HUES48 (cell line): ENCODE measurements around the gene TTLL5.

Experiments
- H3K27ac ChIP-seq: one replicate; pipeline ENCODE4 v1.7.0; 2013; ENCODE audit warnings: low read depth, low read length, inconsistent platforms
- H3K27me3 ChIP-seq: 2 replicates; pipeline ENCODE4 v1.6.1; 2013; ENCODE audit warnings: mild to moderate bottlenecking, low read length; ENCODE audit not compliant: control insufficient read depth, insufficient read depth
- H3K36me3 ChIP-seq: 2 replicates; pipeline ENCODE4 v1.6.1; 2013; ENCODE audit warnings: low read length; ENCODE audit not compliant: control insufficient read depth, insufficient read depth
- H3K4me1 ChIP-seq: 2 replicates; pipeline ENCODE4 v1.6.1; 2013; ENCODE audit warnings: mild to moderate bottlenecking, low read length; ENCODE audit not compliant: control insufficient read depth, insufficient read depth
- H3K4me3 ChIP-seq: 2 replicates; pipeline ENCODE4 v1.5.1; 2013; ENCODE audit warnings: mild to moderate bottlenecking, low read depth, low read length
- H3K9ac ChIP-seq: 2 replicates; pipeline ENCODE4 v1.6.1; 2013; ENCODE audit warnings: mild to moderate bottlenecking, low read depth, low read length, moderate library complexity
- H3K9me3 ChIP-seq: 2 replicates; pipeline ENCODE4 v1.6.1; 2013; ENCODE audit warnings: low read length; ENCODE audit not compliant: control insufficient read depth, insufficient read depth

Gene TTLL5

GRCh38 chr14:75989134-75989533 is 328.1 kb downstream of the TTLL5 start:
- Histone ChIP-seq H3K9me3 (no peaks in the 10 kb centered on the region), H3K4me1 (peaks cover 9% of the 10 kb centered on the region), H3K4me3 (no peak overlapping the region), H3K9ac (no peak overlapping the region), H3K27ac (no peak overlapping the region), H3K36me3 (peaks cover 14% of the 10 kb centered on the region), H3K27me3 (peaks cover 12% of the 10 kb centered on the region)

- Histone ChIP-seq H3K9ac (no peak overlapping the region), H3K27me3 (peaks cover under 1% of the 10 kb centered on the region; the same call in 1 of the 2 replicates), H3K4me3 (no peak overlapping the region), H3K9me3 (no peaks in the 10 kb centered on the region), H3K36me3 (peaks cover 14% of the 10 kb centered on the region), H3K27ac (no peak overlapping the region), H3K4me1 (peaks cover 8% of the 10 kb centered on the region)
These were observed 329.3 kb downstream of the TTLL5 start for GRCh38 chr14:75990297-75990696.

GRCh38 chr14:75991753-75992152 is 330.7 kb downstream of the TTLL5 start:
- Histone ChIP-seq H3K9ac (no peak overlapping the region), H3K9me3 (no peaks in the 10 kb centered on the region), H3K4me3 (no peak overlapping the region), H3K27me3 (no peaks in the 10 kb centered on the region), H3K36me3 (peaks cover 14% of the 10 kb centered on the region), H3K27ac (no peak overlapping the region), H3K4me1 (no peaks in the 10 kb centered on the region)

- Histone ChIP-seq H3K36me3 (peaks cover 23% of the 10 kb centered on the region), H3K4me3 (no peak overlapping the region), H3K9ac (no peak overlapping the region), H3K27me3 (no peaks in the 10 kb centered on the region), H3K4me1 (no peaks in the 10 kb centered on the region), H3K9me3 (no peaks in the 10 kb centered on the region), H3K27ac (no peak overlapping the region)
These were observed 332.6 kb downstream of the TTLL5 start for GRCh38 chr14:75993567-75994041.

GRCh38 chr14:75995372-75996041 is 334.5 kb downstream of the TTLL5 start:
- Histone ChIP-seq H3K27ac (no peak overlapping the region), H3K36me3 (peaks cover 22% of the 10 kb centered on the region), H3K4me3 (no peak overlapping the region), H3K4me1 (no peaks in the 10 kb centered on the region), H3K9me3 (no peaks in the 10 kb centered on the region), H3K27me3 (no peaks in the 10 kb centered on the region), H3K9ac (no peak overlapping the region)

GRCh38 chr14:75996488-75996887 is 335.4 kb downstream of the TTLL5 start:
- H3K27me3 ChIP-seq: no peaks in the 10 kb centered on the region
- no peaks in the 10 kb centered on the region for H3K4me1 ChIP-seq
- H3K9me3 ChIP-seq: no peaks in the 10 kb centered on the region
- H3K9ac ChIP-seq: no peak overlapping the region
- H3K36me3 ChIP-seq: peaks cover 28% of the 10 kb centered on the region
- H3K27ac ChIP-seq: no peak overlapping the region
- no peak overlapping the region for H3K4me3 ChIP-seq

GRCh38 chr14:75999511-76000190 is 338.6 kb downstream of the TTLL5 start:
- Histone ChIP-seq H3K27ac (no peak overlapping the region), H3K9me3 (no peaks in the 10 kb centered on the region), H3K27me3 (no peaks in the 10 kb centered on the region), H3K4me1 (no peaks in the 10 kb centered on the region), H3K9ac (no peak overlapping the region), H3K4me3 (no peak overlapping the region), H3K36me3 (peaks cover 30% of the 10 kb centered on the region)

GRCh38 chr14:76002383-76002782 is 341.3 kb downstream of the TTLL5 start:
- no peaks in the 10 kb centered on the region for H3K4me1 ChIP-seq
- H3K9ac ChIP-seq: no peak overlapping the region
- H3K9me3 ChIP-seq: no peaks in the 10 kb centered on the region
- H3K27ac ChIP-seq: no peak overlapping the region
- no peak overlapping the region for H3K4me3 ChIP-seq
- peaks cover 36% of the 10 kb centered on the region for H3K36me3 ChIP-seq
- H3K27me3 ChIP-seq: no peaks in the 10 kb centered on the region
